ENCODE measurements around the gene HDAC4. TPM values are rescaled to one million over a fixed set of nuclear protein-coding genes. Genes with fewer than 3 reads are reported as not detected.

Gene HDAC4
- total and polyA plus RNA-seq, 2 of the 8 experiments (the other 6 are each of a cell fraction or from before 2014, with no cell fraction given), result 15.4 to 31.5 TPM

DNA sequence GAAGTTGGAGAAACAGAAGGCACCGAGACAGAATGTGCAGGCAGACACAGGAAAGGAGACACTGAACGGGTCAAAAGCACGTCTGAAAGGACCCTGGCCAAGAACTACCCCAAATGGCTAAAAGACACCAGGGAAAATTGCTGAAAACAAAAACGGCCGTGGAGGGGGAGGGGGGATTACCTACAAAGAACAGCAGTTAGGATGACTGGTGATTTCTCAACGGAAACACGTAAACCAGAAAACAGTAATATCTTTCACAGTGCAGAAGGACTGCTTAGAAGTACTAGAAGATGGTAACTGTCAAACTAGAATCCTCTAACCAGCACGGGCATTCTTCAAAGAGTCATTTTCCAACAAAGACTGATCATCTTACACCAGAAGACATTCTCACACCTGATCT lies 142.6 kb downstream of the HDAC4 start (continued):
- no peak for TF ChIP-seq YY1 (IDR thresholded peaks at IDR 0.05; ENCODE audit: low read depth, low read length)

- no peak overlapping the region for H3K27ac ChIP-seq (ENCODE audit: low read depth, low read length)
- POLR2A ChIA-PET (ENCODE audit: partially characterized antibody), result no interaction called here
Observed at GRCh38 chr2:239257511-239257937, 143.3 kb downstream of the HDAC4 start.

More at GRCh38 chr2:239257511-239257937, 143.3 kb downstream of the HDAC4 start:
- Histone ChIP-seq H2BK5ac (ENCODE audit: low read depth, low read length) (no peak overlapping the region), H3K9me3 (ENCODE audit: insufficient read depth in 2 of 2, low read depth in 1 of 2, low read length in 1 of 2) (0 out of 4 replicates have a peak, but pooled peaks cover 0 to 7% of the 10 kb centered on the region in 2 experiments), H2AFZ (ENCODE audit: low read length) (no peak overlapping the region), H2BK20ac (ENCODE audit: low read length) (no peak overlapping the region), H3K27me3 (replicated peaks in 1 of 4; ENCODE audit: control insufficient read depth in 3 of 4, extremely low read depth in 1 of 4, insufficient read depth in 3 of 4, low read length in 3 of 4) (no peaks in the 10 kb centered on the region; a peak in 2 of 7 replicates), H3K56ac (replicated peaks; ENCODE audit: insufficient read length, low read depth, low read length) (no peak overlapping the region), H4K8ac (ENCODE audit: extremely low read depth, insufficient read depth, low read length) (no peak overlapping the region), H3K9ac (replicated peaks in 1 of 4; ENCODE audit: extremely low read depth in 1 of 4, low read depth in 3 of 4, low read length in 3 of 4) (no peak overlapping the region), H3K36me3 (ENCODE audit: control insufficient read depth in 2 of 4, insufficient read depth in 4 of 4, low read length in 3 of 4) (no peaks in the 10 kb centered on the region), H4K91ac (replicated peaks; ENCODE audit: insufficient read length, low read length) (no peak overlapping the region), H4K20me1 (replicated peaks in 1 of 2; ENCODE audit: control insufficient read depth in 1 of 2, insufficient read depth in 2 of 2, low read length in 2 of 2) (peaks cover 11 to 15% of the 10 kb centered on the region in 2 experiments), H4K5ac (ENCODE audit: insufficient read length, low read depth, low read length) (no peak overlapping the region), H2BK120ac (replicated peaks; ENCODE audit: low read depth, low read length) (no peak overlapping the region), H2AK5ac (ENCODE audit: low read depth, low read length) (no peak overlapping the region), H2BK12ac (ENCODE audit: low read depth, low read length) (no peak overlapping the region), H3K4me3 (ENCODE audit: extremely low read depth in 1 of 4, insufficient read depth in 2 of 4, low read depth in 3 of 4, low read length in 4 of 4) (no peak overlapping the region), H3K23ac (ENCODE audit: insufficient read length) (no peak overlapping the region), H3K4me1 (replicated peaks in 1 of 4; ENCODE audit: control insufficient read depth in 3 of 4, insufficient read depth in 4 of 4, low read length in 3 of 4) (peaks cover 0 to 2% (median 0%) of the 10 kb centered on the region in 4 experiments; a peak in 4 of 7 replicates), H3K4ac (replicated peaks; ENCODE audit: insufficient read length, low read depth, low read length) (no peak overlapping the region), H3K79me2 (ENCODE audit: control insufficient read depth in 1 of 2, insufficient read depth in 2 of 2, low read length in 2 of 2) (peaks cover 0 to 91% of the 10 kb centered on the region in 2 experiments; a peak in 2 of 4 replicates), H3K23me2 (ENCODE audit: low read depth, low read length) (no peaks in the 10 kb centered on the region), H3K18ac (ENCODE audit: extremely low read depth, low read length) (no peak overlapping the region), H2BK15ac (ENCODE audit: low read length) (no peak overlapping the region), H3K4me2 (ENCODE audit: insufficient read depth in 1 of 2, low read depth in 2 of 2, low read length in 2 of 2) (no peak overlapping the region), H3K79me1 (ENCODE audit: low read depth, low read length) (peaks cover 11% of the 10 kb centered on the region), H3K14ac (ENCODE audit: insufficient read length) (no peak overlapping the region)
- no peak for FAIRE-seq
- DNase-seq (ENCODE audit: low read depth in 1 of 2, low spot score in 2 of 2), result no peak
- CTCF ChIA-PET (ENCODE audit: partially characterized antibody), result no interaction called here
- TF ChIP-seq RNF2 (IDR thresholded peaks at IDR 0.05; ENCODE audit: borderline replicate concordance, low read depth, low read length, missing control alignments, poor library complexity, severe bottlenecking) (no peak), JUN (IDR thresholded peaks at IDR 0.05; ENCODE audit: low read depth, low read length) (0 out of 2 replicates have a peak, but pooled peaks have one; percentile 4)

All from H1 (cell line).